ENCODE measurements around the gene DACT2.

DNA sequence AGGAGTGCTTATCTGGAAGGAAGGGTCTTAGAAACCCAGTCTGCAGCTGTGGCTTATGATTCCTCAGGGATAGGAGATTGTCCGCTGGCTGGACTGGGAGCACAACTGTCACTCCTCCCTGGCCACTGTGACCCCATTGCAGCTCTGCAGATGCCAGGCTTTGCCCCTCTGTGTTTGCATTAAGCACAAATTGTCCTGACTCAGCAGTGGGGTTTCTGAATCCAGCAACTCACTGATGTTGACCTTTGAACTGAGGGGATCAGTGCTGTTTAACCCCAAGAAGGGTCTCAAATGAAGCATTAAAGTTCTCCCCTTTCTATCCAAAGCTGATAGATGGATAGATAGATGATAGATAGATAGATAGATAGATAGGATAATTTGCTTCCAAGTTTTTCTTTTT lies 29.5 kb downstream of the DACT2 start:
- no peak for TF ChIP-seq EZH2 (IDR thresholded peaks at IDR 0.05; ENCODE audit: insufficient read depth, poor library complexity, severe bottlenecking)
- TF ChIP-seq EZH2phosphoT487 (IDR thresholded peaks at IDR 0.05; ENCODE audit: insufficient read depth, low read depth), result no peak

All from GM23248 (cell line).